GM18502 (cell line): Measurements from ENCODE around the gene CHRNA5.
"Not testable (repeated sequence)": the region's sequence is repeated elsewhere in the genome, so short reads cannot be mapped to it uniquely, and the experiment has no call there.

Experiments
- ATAC-seq: cut with Tn5 transposase; IDR thresholded peaks from one replicate; pipeline ENCODE4 v1.9.1; 2021; ENCODE audit warnings: mild to moderate bottlenecking; ENCODE audit not compliant: unreplicated experiment, poor library complexity

Gene CHRNA5

DNA sequence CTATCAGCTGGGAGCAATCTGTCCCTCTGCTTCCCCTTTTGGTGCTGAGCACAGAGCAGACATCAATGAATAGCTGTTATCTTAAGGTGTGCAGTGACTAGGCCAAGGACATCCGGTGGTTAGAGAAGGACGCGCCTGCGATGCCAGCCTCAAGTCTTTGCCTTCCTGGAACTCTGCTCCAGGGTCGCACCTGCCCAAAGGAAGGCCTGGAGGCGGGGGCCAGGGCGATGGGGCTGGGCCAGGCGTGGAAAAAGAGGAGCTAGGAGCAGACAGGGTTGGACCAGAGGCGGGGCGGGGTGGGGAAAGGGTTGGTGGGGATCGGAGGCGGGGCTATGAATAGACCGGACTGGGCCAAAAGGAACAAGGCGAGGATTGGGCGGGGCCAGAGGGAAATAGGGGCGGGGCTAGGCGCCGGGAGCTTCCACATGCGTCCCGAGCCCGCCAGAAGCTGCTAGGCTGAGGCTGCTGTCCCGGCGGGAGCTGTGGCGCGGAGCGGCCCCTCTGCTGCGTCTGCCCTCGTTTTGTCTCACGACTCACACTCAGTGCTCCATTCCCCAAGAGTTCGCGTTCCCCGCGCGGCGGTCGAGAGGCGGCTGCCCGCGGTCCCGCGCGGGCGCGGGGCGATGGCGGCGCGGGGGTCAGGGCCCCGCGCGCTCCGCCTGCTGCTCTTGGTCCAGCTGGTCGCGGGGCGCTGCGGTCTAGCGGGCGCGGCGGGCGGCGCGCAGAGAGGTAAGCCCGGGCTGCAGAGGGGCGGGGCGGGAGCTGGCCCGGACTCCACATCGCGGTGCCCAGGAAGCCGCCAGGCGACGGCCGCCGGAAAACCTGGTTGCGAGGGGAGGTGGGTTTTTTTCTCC is at the start of gene CHRNA5:
Gene CHRNA5 (plus strand): TSS at position 424 of the 854 bp plus-strand sequence. CDS start 200 bp downstream, at position 624.
- peak; percentile 89 for ATAC-seq

DNA sequence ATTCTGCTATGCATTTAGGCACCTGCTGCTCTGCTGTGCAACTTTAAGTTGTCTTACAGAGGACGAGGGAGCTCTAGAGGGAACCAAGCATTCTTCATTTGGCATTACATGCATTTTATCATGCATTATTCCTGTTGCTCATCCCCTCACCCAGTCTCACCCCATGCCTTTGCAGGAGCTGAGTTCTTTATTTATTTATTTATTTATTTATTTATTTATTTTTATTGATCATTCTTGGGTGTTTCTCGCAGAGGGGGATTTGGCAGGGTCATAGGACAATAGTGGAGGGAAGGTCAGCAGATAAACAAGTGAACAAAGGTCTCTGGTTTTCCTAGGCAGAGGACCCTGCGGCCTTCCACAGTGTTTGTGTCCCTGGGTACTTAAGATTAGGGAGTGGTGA is 45.3 kb upstream of the CHRNA5 start:
- ATAC-seq, result not testable (repeated sequence)

DNA sequence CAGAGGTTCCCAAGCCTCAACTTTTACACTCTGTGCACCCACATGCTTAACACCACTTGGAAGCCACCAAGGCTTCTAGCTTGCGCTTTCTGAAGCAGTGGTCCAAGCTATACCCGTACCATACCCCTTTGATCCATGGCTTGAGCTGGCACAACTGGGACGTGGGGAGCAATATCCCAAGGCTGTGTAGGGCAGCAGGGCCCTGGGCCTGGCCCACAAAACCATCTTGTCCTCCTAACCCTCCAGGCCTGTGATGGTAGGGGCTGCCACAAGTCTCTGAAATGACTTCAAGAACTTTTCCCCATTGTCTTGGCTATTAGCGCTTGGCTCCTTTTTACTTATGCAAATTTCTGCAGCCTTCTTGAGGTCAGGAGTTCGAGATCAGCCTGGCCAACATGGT is 41.1 kb upstream of the CHRNA5 start:
- no peak for ATAC-seq

DNA sequence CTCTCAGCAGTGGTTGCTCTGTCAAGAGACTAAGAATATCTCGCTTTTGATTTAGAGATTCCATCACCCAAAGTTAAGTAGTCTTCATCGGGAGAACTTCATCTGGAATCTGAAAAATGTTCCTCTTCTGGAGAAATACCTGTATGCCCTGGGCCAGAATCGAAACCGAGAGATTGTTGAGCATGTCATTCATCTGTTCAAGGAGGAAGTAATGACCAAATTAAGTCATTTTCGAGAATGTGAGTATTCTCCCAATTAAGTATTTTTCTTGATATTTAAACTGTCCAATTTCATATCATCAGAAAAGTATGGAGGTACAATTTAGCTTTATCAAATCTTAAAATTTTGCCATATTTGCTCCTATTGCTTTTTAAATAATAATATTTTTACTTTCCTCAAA is 38.0 kb upstream of the CHRNA5 start:
- ATAC-seq, result no peak

DNA sequence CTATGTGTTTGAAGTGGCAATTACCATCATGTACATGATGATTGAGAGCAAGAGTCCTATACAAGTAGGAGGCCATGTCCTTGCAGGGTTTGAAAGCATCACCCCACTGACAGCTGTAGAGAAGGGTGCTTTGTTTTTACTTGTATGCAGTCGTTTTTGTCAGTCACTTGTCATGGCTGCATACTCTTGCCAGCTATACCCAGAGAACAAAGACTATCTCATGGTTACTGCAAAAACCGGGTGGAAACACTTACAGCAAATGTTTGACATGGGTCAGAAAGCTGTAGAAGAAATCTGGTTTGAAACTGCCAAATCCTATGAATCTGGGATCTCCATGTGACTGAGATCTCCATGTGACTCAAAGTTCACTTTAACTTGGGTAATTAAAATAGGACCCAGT is 32.0 kb upstream of the CHRNA5 start:
- ATAC-seq, result no peak

DNA sequence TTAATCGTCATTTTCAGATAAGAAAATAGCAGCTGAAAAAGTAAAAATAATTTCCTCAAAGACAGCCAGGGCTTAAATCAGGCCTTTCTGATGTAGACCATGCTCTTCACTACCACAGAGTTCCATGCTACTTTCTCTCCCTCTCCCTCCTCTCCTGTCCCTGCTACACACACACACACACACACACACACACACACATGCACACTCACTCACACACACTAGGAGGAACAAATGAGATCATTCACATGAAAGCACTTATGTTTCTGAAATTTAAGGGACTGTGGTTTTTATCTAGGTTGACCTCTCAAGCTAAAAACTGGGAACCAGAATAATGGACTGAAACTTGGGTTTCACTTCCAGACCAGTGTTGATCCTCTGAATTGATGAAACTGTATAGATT is 29.2 kb upstream of the CHRNA5 start:
- ATAC-seq, result no peak

DNA sequence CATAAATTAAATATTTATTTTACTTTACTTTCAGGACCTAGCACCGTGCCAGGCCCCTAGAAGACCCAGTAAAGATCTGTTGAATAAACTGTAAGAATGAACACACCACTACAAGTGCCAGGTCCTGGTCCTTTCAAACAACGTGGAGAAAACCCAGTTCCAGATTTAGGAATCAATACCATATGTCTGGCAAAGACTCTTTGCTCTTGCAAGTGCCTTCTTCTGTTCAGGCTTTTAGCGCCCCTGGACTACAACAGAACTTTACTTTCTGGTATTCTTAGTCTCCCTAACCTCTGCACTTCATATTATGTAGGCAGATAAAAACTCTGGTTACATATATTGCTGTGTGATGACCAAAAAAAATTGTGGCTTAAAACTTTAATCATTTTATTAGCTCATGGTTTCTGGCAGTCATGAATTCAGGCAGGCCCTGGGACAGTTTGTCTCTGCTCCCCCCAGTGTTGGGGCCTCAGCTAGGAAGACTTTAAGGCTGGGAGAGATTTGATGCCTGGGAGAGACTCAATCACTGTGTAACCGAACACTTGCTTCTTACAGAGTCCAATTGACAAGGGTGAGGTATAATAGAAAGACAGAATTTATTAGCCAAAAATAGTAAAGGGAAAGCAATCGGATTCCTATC is 27.9 kb upstream of the CHRNA5 start:
- no peak for ATAC-seq

DNA sequence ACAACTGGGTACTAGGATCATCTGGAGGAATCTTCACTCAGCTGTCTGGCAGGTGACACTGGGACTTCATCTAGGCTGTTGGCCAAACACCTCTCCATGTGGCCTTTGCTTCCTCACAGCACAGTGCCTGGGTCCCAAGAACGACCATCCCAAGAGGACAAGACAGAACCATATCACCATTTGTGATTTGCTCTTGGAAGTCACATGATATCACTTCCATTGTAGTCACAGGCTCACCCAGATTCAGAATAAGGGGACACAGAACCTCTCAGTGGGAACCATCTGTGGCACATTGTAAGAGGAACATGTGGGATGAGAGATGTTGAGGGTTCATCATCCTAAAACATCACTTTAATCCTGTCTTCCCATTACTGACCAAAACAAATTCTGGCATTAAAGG is 27.0 kb upstream of the CHRNA5 start:
- ATAC-seq, result no peak

DNA sequence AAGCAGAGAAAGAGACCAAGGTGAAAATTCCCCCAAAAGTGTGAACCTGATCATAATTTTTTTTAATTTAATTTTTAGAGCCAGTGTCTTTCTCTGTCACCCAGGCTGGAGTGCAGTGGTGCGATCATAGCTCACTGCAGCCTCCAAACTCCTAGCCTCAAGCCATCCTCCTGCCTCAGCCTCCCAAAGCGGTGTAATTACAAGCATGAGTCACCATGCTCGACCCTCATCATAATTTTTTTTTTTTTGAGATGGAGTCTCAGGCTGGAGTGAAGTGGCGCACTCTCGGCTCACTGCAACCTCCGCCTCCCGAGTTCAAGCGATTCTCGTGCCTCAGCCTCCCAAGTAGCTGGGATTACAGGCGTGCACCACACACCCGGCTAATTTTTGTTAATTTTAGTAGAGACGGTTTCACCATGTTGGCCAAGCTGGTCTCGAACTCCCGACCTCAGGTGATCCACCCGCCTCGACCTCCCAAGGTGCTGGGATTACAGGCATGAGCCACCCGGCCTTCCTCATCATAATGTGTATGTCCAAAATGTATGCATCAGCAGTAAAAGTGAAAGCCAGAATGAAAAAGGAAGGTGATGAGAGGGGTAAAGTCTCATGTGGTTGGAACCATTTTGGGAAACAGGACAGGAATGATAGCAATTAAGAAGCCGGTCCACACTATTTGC is 25.7 kb upstream of the CHRNA5 start:
- ATAC-seq, result not testable (repeated sequence)

DNA sequence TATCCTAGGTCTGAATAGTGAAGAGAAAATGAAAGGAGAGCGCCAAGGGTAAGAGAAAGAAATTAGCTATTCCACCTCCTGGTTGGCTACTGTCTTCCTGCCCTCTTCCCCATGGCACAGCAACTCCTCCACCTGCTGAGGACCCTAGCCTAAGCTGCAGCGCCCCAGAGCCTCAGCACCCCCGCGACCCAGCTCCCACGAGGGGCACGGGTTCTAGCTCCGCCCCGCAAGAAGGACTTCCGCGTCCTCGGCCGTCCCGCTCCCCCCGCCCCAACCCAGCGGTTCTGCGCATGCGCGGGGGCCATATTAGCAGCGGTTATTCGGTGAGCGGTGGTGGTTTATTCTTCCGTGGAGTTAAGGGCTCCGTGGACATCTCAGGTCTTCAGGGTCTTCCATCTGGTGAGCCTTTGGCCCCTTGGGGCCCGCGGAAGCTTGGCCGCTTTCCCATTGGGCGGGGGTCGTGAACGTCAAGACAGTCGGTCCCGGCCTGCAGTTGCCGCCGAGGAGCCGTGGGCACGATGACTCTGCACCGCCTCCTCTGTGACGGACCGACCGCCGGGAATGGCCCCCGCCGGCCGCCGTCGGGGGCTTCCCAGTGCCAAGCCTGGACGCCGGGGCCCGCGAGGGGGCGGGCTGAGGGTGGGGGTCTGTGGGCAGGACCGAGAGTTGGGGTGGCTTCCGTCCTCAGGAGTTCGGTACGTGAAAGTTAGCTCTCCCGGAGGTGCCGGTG is 25.0 kb upstream of the CHRNA5 start, which contains the start of gene PSMA4:
Gene PSMA4 (plus strand): TSS at position 304 of the 730 bp plus-strand sequence. CDS start 1,484 bp downstream, outside the sequence.
- ATAC-seq, result peak; percentile 86

DNA sequence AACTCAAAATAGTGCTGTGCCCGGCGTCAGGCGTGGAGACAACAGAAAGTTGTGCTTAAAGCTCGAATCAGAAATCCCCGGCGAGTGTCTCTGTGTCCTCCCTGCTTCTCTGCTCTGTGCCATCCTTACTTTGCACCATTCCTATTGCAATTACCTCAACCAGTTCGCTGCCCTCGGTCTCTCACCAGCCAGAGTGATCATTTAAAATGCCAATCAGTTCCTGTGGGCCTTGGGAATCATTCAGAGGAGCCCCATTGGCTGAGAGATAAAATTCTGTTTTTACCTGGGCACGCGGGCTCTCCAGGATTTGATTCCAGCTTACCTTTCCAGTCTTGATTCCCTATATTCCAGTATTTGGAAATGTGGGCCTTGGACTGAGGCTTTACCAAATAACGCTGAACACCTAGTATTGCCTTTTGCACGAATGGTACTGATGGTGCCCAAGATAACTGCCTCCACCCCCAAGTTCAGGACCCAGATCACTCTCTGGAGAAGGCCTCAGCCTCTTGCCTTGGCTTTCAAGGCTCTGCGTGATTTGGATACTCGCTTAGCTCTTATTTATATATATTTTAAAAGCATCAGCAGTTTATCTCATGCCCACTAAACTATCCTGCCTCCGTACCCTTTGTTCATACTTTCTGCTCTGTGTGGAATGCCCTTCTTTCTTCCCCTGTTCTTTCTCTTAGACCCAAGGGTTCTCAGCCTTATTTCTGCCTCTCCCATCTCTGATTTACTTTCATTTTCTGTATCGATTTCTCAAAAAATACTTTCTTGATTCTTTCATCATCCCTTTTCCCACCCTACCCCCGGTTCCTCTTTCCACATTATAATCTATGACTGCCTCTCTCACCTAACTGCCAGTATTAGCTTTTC is 24.2 kb upstream of the CHRNA5 start:
- ATAC-seq, result no peak

DNA sequence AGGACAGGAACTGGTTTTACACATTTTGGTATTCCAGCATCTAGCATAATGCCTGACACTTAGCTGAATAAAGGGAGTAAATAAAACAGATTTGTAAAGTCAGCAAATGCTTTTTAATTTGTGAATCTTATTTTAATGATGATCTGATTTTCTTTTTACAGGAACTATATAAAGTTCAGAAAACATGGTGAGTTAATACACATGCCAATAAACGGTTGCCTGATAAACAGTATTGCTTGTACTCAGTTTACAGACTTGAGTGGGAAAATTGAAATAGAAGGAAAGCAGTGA is 23.6 kb upstream of the CHRNA5 start:
- ATAC-seq, result no peak

DNA sequence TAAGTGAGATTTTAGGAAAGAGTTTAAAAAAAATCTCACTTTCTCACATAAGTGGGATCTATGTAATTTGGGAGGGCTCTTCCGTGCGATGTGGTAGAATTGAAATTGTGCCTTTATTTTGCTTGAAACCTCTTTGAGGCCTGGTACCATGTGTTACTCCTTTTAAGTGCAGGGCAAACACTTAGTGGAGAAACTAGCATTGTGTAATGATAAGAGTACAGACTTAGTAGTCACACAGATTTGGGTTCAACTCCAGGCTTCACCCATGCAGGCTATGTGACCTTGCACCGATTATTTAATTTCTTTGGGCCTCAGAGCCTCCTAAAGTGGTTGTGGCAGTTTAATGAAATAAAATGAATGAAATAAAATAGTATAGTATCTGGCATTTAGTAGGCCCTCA is 22.7 kb upstream of the CHRNA5 start:
- no peak for ATAC-seq

DNA sequence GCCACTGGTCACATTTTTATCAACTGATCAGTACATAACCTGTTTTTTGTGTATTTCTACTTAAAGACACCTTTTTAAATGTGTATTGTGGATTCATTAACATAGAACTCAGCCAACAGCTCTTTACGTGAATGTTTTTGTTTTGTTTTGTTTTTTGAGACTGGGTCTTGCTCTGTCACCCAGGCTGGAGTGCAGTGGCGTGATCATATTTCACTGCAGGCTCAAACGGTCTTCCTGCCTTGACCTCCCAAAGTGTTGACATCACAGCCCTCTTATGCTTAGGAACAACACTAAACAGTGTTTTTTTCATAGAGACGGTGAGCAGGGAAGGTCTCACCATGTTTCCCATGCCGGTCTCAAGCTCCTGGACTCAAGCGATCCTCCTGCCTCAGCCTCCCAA is 15.1 kb upstream of the CHRNA5 start:
- ATAC-seq, result no peak

DNA sequence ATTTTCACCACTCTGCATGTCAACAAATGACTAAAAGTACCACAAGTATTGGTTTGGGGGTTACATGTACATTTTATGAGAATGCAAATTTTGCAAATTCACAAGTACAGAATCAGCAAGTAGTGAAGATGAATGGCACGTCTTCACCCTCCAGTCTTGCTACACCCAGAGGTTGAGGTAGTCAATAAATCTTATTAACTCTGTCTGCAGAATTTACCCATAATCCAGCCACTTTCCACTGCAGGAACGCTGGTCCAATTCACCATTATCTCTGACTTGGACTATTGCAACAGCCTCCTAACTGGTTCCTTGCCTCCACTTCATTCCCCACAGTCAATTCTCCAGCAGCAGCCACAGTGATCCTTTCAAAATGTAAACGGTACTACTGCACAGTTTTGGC is 14.5 kb upstream of the CHRNA5 start:
- ATAC-seq, result no peak

DNA sequence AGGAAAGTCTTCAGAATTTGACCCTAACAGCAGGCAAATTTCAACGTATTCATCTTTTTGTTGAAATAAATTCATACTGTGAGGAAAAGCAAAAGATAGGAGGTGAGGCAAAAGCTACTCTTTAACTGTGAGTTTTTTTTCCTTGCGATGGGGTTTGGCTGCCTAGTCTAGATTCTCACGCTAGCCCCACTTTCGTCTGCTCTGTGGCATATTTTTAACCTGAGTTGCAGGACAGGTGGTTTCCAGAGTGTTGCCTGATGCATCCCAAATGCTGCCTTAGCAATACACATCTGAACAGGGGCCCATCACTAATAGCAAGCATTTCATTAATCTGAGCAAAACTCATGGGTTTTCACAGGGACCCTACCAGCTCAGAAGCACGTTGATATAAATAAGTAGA is 13.4 kb upstream of the CHRNA5 start:
- no peak for ATAC-seq

DNA sequence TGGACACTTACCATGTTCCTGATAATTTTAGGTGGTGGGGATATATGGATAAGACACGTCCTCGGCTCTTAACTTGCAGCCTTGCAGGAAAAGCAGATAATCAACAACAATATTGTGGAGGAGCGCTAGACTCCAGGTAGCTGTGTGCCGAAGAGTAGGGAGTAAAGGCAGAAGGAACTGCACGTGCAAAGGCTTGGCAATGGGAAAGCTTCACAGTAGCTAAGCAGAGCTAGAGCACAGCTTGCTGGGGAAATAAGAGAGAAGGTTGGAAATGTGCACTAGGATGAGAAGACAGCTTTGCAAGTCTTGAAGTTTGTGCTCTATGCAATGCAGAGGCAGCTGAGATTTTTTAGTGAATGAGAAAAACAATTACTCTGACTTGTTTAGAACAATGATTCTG is 12.7 kb upstream of the CHRNA5 start:
- no peak for ATAC-seq

DNA sequence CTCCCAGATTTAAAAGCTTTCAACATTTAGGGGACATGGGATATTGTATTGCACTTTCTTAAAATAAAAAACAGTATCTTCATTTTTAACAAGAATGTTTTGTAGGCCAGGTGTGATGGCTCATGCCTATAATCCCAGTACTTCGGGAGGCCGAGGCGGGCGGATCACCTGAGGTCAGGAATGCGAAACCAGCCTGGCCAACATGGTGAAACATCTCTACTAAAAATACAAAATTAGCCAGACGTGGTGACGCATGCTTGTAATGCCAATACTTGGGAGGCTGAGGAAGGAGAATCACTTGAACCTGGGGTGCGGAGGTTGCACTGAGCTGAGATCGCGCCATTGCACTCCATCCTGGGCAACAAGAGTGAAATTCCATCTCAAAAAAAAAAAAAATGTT is 5.1 kb upstream of the CHRNA5 start:
- not testable (repeated sequence) for ATAC-seq

DNA sequence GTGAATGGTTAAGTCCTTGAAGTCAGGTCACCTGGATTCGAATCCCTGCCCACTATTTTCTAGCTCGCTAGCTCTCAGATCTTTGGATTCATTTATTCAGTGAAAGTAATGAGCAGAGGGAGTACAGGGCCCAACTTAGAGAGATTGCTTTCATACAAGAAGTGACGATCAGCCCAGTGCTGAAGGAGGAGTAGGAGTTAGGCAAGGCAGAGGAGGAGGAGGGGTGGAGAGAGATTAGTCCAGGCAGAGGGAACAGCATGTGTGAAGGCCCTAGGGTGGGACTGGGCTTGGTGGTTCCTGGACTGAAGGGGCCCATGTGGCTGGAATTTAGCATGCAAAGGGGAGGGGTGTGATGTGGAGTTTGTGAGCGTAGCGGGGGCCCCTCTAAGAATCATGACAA is 3.8 kb upstream of the CHRNA5 start:
- no peak for ATAC-seq

DNA sequence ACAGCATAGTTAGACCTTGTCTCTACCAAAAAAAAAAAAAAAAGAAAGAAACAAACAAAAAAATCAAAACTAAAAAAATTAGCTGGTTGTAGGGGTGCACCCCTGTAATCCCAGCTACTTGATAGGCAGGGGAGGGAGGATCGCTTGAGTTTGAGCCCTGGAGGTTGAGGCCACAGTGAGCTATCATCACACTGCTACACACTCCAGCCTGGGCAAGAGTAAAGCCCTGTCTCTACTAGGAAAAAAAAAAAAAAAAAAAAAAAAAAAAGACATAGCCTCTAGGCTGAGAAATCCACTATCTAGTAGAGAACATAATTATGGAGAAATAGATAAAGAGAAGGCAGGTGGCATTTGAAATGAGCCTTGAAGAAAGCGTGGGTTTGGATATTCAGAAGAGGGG is 2.2 kb upstream of the CHRNA5 start:
- no peak for ATAC-seq
